Fibroblast of mammary gland (primary cell): ENCODE data around the gene RPLP2.

Experiments used
- DNase-seq: peaks from one replicate; pipeline ENCODE4 v3.0.0-alpha.2; 2010; ENCODE audit warnings: low read depth
- H3K4me3 ChIP-seq: 2 replicates; pipeline ENCODE4 v1.5.1; 2011; ENCODE audit warnings: low read depth, mild to moderate bottlenecking, low read length, moderate library complexity; ENCODE audit not compliant: control insufficient read depth
- CTCF ChIP-seq: conservative IDR thresholded peaks from 2 replicates; pipeline ENCODE4 v1.5.1; 2011; ENCODE audit warnings: low read depth, low read length, inconsistent platforms; ENCODE audit not compliant: control insufficient read depth, insufficient read depth

RPLP2 gene

DNA sequence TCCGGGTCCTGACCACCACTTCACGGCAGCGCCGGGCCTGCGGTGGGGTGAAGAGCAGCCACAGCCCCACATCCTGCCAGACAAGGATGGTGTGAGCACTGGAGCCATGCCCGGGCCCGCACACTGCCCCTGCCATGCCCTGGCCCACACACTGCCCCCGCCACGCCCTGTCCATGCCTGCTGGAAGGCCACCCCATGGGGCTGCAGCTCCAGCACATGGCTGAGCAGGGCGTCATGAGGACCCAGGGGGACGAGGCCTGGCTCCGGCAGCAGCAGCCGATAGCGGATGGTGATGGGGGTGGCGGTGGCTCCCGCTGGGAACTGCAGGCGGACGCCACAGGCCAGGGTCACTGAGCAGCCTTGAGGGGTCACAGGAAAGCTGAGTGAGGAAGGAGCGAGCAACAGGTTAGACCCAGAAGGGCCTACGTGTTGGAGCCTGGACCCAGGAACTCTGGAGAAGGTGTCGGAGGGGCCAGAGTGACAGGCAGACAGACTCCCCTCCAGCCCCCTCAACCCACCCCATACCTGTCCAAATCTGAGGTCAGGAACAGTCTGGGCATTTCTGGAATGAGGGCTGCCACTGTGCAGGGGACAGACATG is 7.6 kb upstream of the RPLP2 start:
- H3K4me3 ChIP-seq = no peak overlapping the region
- TF ChIP-seq CTCF = no peak

GRCh38 chr11:802693-803466 is 6.9 kb upstream of the RPLP2 start:
- no peak for DNase-seq
- TF ChIP-seq CTCF = no peak
- no peak overlapping the region for H3K4me3 ChIP-seq

More for the DNA sequence above, 7.6 kb upstream of the RPLP2 start:
- no peak for DNase-seq

DNA sequence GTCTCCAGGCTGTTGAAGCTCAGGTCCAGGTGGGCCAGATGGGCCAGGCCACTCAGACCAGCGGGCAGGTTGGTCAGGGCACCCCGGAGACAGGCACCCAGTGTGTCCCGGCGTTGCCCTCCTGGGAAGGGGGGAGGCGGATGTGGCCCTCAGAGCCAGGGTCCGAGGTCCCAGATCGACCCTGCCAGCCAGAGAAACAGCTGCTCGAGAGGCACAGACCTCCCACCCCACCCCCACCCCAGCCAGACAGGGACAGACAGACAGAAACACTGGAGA is 6.4 kb upstream of the RPLP2 start:
- H3K4me3 ChIP-seq = peak overlapping the region; percentile 63
- DNase-seq = no peak
- TF ChIP-seq CTCF = no peak

DNA sequence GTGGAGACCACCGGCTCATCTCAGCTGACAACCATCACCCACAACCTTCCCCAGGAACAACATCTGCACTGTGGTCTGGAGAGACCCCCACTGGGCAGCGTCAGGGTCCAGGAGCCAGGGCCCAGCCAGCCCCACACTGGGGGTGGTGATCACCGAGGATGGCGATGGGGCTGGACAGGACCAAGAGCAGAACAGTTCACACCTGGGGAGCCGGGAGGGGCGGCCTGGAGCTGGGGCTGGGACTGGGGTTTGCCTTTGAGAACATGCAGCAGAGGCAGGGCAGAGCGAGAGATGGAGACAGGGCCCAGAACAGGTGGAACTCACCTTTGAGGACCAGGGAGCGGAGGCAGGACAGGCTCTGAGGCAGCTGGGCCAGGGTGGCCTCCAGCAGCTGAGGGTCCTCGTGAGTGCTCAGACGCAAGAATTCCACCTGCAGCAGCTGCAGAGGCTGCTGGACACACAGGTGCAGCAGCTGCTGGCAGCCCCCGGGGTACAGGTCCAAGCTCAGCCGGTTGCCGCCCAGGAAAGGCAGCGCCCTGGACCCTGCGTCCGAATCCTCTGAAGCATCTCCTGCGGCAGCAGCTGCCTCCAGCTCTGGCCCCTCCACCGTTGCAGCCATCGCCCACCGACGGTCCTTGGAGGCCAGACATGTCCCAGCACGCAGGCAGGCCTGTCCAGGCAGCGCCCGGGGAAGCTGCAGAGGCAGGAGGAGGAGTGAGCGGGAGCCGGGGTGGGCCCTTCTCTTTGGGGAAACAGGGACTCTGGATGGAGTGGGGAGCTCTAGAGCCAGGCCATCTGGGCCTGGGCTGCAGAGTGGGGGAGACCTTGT is 5.8 kb upstream of the RPLP2 start:
- no peak for DNase-seq
- H3K4me3 ChIP-seq = peak overlapping the region; percentile 63
- TF ChIP-seq CTCF = no peak

- peak overlapping the region; percentile 63 for H3K4me3 ChIP-seq
- DNase-seq = no peak
- no peak for TF ChIP-seq CTCF
Observed at GRCh38 chr11:804599-804964, 5.2 kb upstream of the RPLP2 start.

GRCh38 chr11:808427-809286 is 1.1 kb upstream of the RPLP2 start:
- peak overlapping the region; percentile 92 for H3K4me3 ChIP-seq
- TF ChIP-seq CTCF = no peak
- DNase-seq = peak; percentile 88
